Fibroblast of skin of abdomen (primary cell): ENCODE data around the gene HEPACAM.

Source experiments
- DNase-seq: peaks from one replicate; pipeline ENCODE4 v3.0.0-alpha.2; 2013

HEPACAM gene

GRCh38 chr11:124882339-124883071 is 53.3 kb downstream of the HEPACAM start:
- no peak for DNase-seq

GRCh38 chr11:124880958-124881357 is 54.9 kb downstream of the HEPACAM start:
- DNase-seq = no peak

- no peak for DNase-seq
These were observed 55.6 kb downstream of the HEPACAM start for GRCh38 chr11:124880290-124880611.

- DNase-seq = no peak
These were observed 56.2 kb downstream of the HEPACAM start for GRCh38 chr11:124879493-124880289.

- DNase-seq = no peak
These were observed 56.9 kb downstream of the HEPACAM start for GRCh38 chr11:124878759-124879492.

- DNase-seq = no peak
These were observed 57.7 kb downstream of the HEPACAM start for GRCh38 chr11:124877910-124878758.

GRCh38 chr11:124877631-124877909 is 58.3 kb downstream of the HEPACAM start:
- DNase-seq = no peak

GRCh38 chr11:124876818-124877630 is 58.8 kb downstream of the HEPACAM start:
- DNase-seq = no peak

- peak; percentile 96 for DNase-seq
These were observed 59.7 kb downstream of the HEPACAM start for GRCh38 chr11:124875943-124876817.

- DNase-seq = no peak
These were observed 60.4 kb downstream of the HEPACAM start for GRCh38 chr11:124875401-124875800.

- no peak for DNase-seq
These were observed 61.1 kb downstream of the HEPACAM start for GRCh38 chr11:124874571-124875255.

- DNase-seq = no peak
These were observed 61.9 kb downstream of the HEPACAM start for GRCh38 chr11:124873951-124874350.

- DNase-seq = no peak
These were observed 63.1 kb downstream of the HEPACAM start for GRCh38 chr11:124872741-124873140.

GRCh38 chr11:124872280-124872679 is 63.6 kb downstream of the HEPACAM start:
- DNase-seq = no peak

- no peak for DNase-seq
These were observed 65.4 kb downstream of the HEPACAM start for GRCh38 chr11:124870430-124870829.

GRCh38 chr11:124869856-124870387 is 65.9 kb downstream of the HEPACAM start:
- no peak for DNase-seq

- DNase-seq = no peak
These were observed 66.5 kb downstream of the HEPACAM start for GRCh38 chr11:124869331-124869730.
